BE2C (cell line): Measurements from ENCODE around the gene EFNB1.

Experiments used
- DNase-seq: peaks from one replicate; pipeline ENCODE4 v3.0.0-alpha.2; 2020
- H3K27me3 ChIP-seq: fragments of 250-450 bp; sonication (Bioruptor Pico); 2 replicates; pipeline ENCODE4 v1.5.1; 2020; ENCODE audit warnings: mild to moderate bottlenecking
- H3K36me3 ChIP-seq: fragments of 250-450 bp; sonication (Bioruptor Pico); 2 replicates; pipeline ENCODE4 v1.5.1; 2020; ENCODE audit warnings: mild to moderate bottlenecking
- H3K4me1 ChIP-seq: fragments of 250-450 bp; sonication (Bioruptor Pico); 2 replicates; pipeline ENCODE4 v1.5.1; 2020
- H3K4me3 ChIP-seq: 2 replicates; pipeline ENCODE4 v1.5.1; 2011; ENCODE audit warnings: low read depth, low read length
- H3K9me3 ChIP-seq: fragments of 250-450 bp; sonication (Bioruptor Pico); 2 replicates; pipeline ENCODE4 v1.5.1; 2020
- CTCF ChIP-seq: IDR thresholded peaks from 2 replicates; pipeline ENCODE4 v1.5.1; 2012; ENCODE audit warnings: mild to moderate bottlenecking, low read depth, low read length

EFNB1 gene

GRCh38 chrX:68880846-68881552, 52.2 kb downstream of the EFNB1 start:
- H3K36me3 ChIP-seq = no peaks in the 10 kb centered on the region
- no peaks in the 10 kb centered on the region for H3K27me3 ChIP-seq
- no peak overlapping the region for H3K4me3 ChIP-seq
- H3K9me3 ChIP-seq = no peaks in the 10 kb centered on the region
- DNase-seq = no peak
- TF ChIP-seq CTCF = no peak
- H3K4me1 ChIP-seq = no peaks in the 10 kb centered on the region

GRCh38 chrX:68881911-68882310, 53.1 kb downstream of the EFNB1 start:
- no peaks in the 10 kb centered on the region for H3K9me3 ChIP-seq
- no peak for TF ChIP-seq CTCF
- no peaks in the 10 kb centered on the region for H3K4me1 ChIP-seq
- H3K4me3 ChIP-seq = no peak overlapping the region
- H3K36me3 ChIP-seq = no peaks in the 10 kb centered on the region
- H3K27me3 ChIP-seq = no peaks in the 10 kb centered on the region
- DNase-seq = no peak

GRCh38 chrX:68883800-68884199, 55.0 kb downstream of the EFNB1 start:
- Histone ChIP-seq H3K9me3 (no peaks in the 10 kb centered on the region), H3K4me1 (no peaks in the 10 kb centered on the region), H3K27me3 (no peaks in the 10 kb centered on the region), H3K36me3 (no peaks in the 10 kb centered on the region), H3K4me3 (no peak overlapping the region)
- no peak for TF ChIP-seq CTCF
- no peak for DNase-seq

GRCh38 chrX:68889249-68889648, 60.4 kb downstream of the EFNB1 start:
- Histone ChIP-seq H3K27me3 (no peaks in the 10 kb centered on the region), H3K36me3 (no peaks in the 10 kb centered on the region), H3K4me3 (no peak overlapping the region), H3K9me3 (no peaks in the 10 kb centered on the region), H3K4me1 (peaks cover 2% of the 10 kb centered on the region)
- TF ChIP-seq CTCF = no peak
- no peak for DNase-seq
